IPS DF 6.9 (cell line): ENCODE data around the gene YPEL1.

ENCODE experiments used
- DNase-seq: peaks from one replicate; pipeline ENCODE4 v3.0.0-alpha.2; 2013; ENCODE audit warnings: low read depth, low spot score
- H3K27ac ChIP-seq: one replicate; pipeline ENCODE4 v1.5.1; 2013; ENCODE audit warnings: low read length, control low read depth
- H3K27me3 ChIP-seq: 2 replicates; pipeline ENCODE4 v1.6.1; 2013; ENCODE audit warnings: mild to moderate bottlenecking, low read length; ENCODE audit not compliant: control insufficient read depth, insufficient read depth
- H3K36me3 ChIP-seq: 2 replicates; pipeline ENCODE4 v1.6.1; 2013; ENCODE audit warnings: low read length; ENCODE audit not compliant: control insufficient read depth, insufficient read depth
- H3K4me1 ChIP-seq: 2 replicates; pipeline ENCODE4 v1.6.1; 2013; ENCODE audit warnings: low read length; ENCODE audit not compliant: control insufficient read depth, insufficient read depth
- H3K4me3 ChIP-seq: 2 replicates; pipeline ENCODE4 v1.5.1; 2013; ENCODE audit warnings: mild to moderate bottlenecking, low read length
- H3K9me3 ChIP-seq: 2 replicates; pipeline ENCODE4 v1.6.1; 2013; ENCODE audit warnings: low read length, inconsistent platforms; ENCODE audit not compliant: control insufficient read depth, insufficient read depth
- WGBS: extraction: QIAGEN DNeasy Blood & Tissue Kit; methylation state at CpG from one replicate; pipeline ENCODE4 v1.1.7; 2013; ENCODE audit warnings: mixed read lengths, missing lambda C conversion rate; ENCODE audit not compliant: insufficient read length, insufficient coverage; 5-methylcytosine and 5-hydroxymethylcytosine counted together

YPEL1 gene

GRCh38 chr22:21762712-21763581 is 27.4 kb upstream of the YPEL1 start:
- no peak for DNase-seq
- Histone ChIP-seq H3K27ac (no peak overlapping the region), H3K4me1 (no peaks in the 10 kb centered on the region), H3K27me3 (no peaks in the 10 kb centered on the region), H3K9me3 (no peaks in the 10 kb centered on the region), H3K36me3 (peaks cover 19% of the 10 kb centered on the region), H3K4me3 (no peak overlapping the region)
- no CpG with 5 or more reads among the region's 13 CpGs for WGBS

- Histone ChIP-seq H3K4me1 (no peaks in the 10 kb centered on the region), H3K36me3 (peaks cover 19% of the 10 kb centered on the region), H3K9me3 (no peaks in the 10 kb centered on the region), H3K27me3 (no peaks in the 10 kb centered on the region), H3K4me3 (no peak overlapping the region; the same call in 1 of the 2 replicates), H3K27ac (no peak overlapping the region)
- DNase-seq, result no peak
- no CpG with 5 or more reads among the region's 15 CpGs for WGBS
Observed at GRCh38 chr22:21761994-21762680, 26.5 kb upstream of the YPEL1 start.

- no CpG with 5 or more reads among the region's 2 CpGs for WGBS
- Histone ChIP-seq H3K27ac (no peak overlapping the region), H3K9me3 (no peaks in the 10 kb centered on the region), H3K4me1 (no peaks in the 10 kb centered on the region), H3K36me3 (peaks cover 16% of the 10 kb centered on the region), H3K27me3 (no peaks in the 10 kb centered on the region), H3K4me3 (no peak overlapping the region)
- DNase-seq, result no peak
Observed at GRCh38 chr22:21761086-21761485, 25.5 kb upstream of the YPEL1 start.

- H3K27me3 ChIP-seq, result no peaks in the 10 kb centered on the region
- no peak overlapping the region for H3K27ac ChIP-seq
- H3K4me3 ChIP-seq, result no peak overlapping the region
- no peaks in the 10 kb centered on the region for H3K9me3 ChIP-seq
- peaks cover 14% of the 10 kb centered on the region for H3K36me3 ChIP-seq
- H3K4me1 ChIP-seq, result no peaks in the 10 kb centered on the region
- no peak for DNase-seq
- WGBS, result no CpG with 5 or more reads among the region's 2 CpGs
Observed at GRCh38 chr22:21760640-21761039, 25.0 kb upstream of the YPEL1 start.

- H3K9me3 ChIP-seq, result no peaks in the 10 kb centered on the region
- H3K4me3 ChIP-seq, result no peak overlapping the region
- peaks cover 14% of the 10 kb centered on the region for H3K36me3 ChIP-seq
- no peak overlapping the region for H3K27ac ChIP-seq
- no peaks in the 10 kb centered on the region; the same call in 1 of the 2 replicates for H3K4me1 ChIP-seq
- DNase-seq, result no peak
- no CpG with 5 or more reads among the region's 8 CpGs for WGBS
- H3K27me3 ChIP-seq, result no peaks in the 10 kb centered on the region
Observed at GRCh38 chr22:21759646-21760376, 24.2 kb upstream of the YPEL1 start.

GRCh38 chr22:21759093-21759492 is 23.5 kb upstream of the YPEL1 start:
- Histone ChIP-seq H3K4me3 (no peak overlapping the region), H3K27ac (no peak overlapping the region), H3K4me1 (no peaks in the 10 kb centered on the region; the same call in 1 of the 2 replicates), H3K36me3 (peaks cover 12% of the 10 kb centered on the region), H3K27me3 (no peaks in the 10 kb centered on the region), H3K9me3 (no peaks in the 10 kb centered on the region)
- no CpG with 5 or more reads among the region's 4 CpGs for WGBS
- DNase-seq, result no peak

GRCh38 chr22:21758091-21758864 is 22.7 kb upstream of the YPEL1 start:
- Histone ChIP-seq H3K4me1 (no peaks in the 10 kb centered on the region; the same call in 1 of the 2 replicates), H3K36me3 (peaks cover 7% of the 10 kb centered on the region), H3K9me3 (no peaks in the 10 kb centered on the region), H3K4me3 (no peak overlapping the region), H3K27me3 (no peaks in the 10 kb centered on the region), H3K27ac (no peak overlapping the region)
- DNase-seq, result no peak
- WGBS, result no CpG with 5 or more reads among the region's 21 CpGs

GRCh38 chr22:21755851-21756284 is 20.3 kb upstream of the YPEL1 start:
- no peak for DNase-seq
- Histone ChIP-seq H3K36me3 (peaks cover 5% of the 10 kb centered on the region), H3K27me3 (no peaks in the 10 kb centered on the region), H3K27ac (no peak overlapping the region), H3K4me3 (no peak overlapping the region), H3K9me3 (no peaks in the 10 kb centered on the region), H3K4me1 (no peaks in the 10 kb centered on the region; the same call in 1 of the 2 replicates)
- WGBS, result no CpG with 5 or more reads among the region's 5 CpGs

- Histone ChIP-seq H3K27me3 (no peaks in the 10 kb centered on the region), H3K27ac (no peak overlapping the region), H3K4me1 (no peaks in the 10 kb centered on the region; the same call in 1 of the 2 replicates), H3K4me3 (no peak overlapping the region), H3K36me3 (peaks cover 5% of the 10 kb centered on the region), H3K9me3 (no peaks in the 10 kb centered on the region)
- no CpG with 5 or more reads among the region's 7 CpGs for WGBS
- DNase-seq, result no peak
Observed at GRCh38 chr22:21754523-21754922, 18.9 kb upstream of the YPEL1 start.
